Keratinocyte (primary cell): ENCODE measurements around the gene SPOP. TPM values are rescaled to one million over a fixed set of nuclear protein-coding genes. Genes with fewer than 3 reads are reported as not detected.
"Not testable (repeated sequence)": the region's sequence is repeated elsewhere in the genome, so short reads cannot be mapped to it uniquely, and the experiment has no call there.

Source experiments
- DNase-seq: peaks from one replicate; pipeline ENCODE4 v3.0.0-alpha.2; 2011; ENCODE audit warnings: low read depth, missing footprints, low spot score
- FAIRE-seq: peaks from 2 replicates; lab custom pipeline; 2011; peaks lifted over from hg19 to GRCh38; lab: Jason Lieb, UNC
- H2AFZ ChIP-seq: 2 replicates; pipeline ENCODE4 v1.6.0; 2012; ENCODE audit warnings: low read length, control low read depth, inconsistent platforms; ENCODE audit not compliant: control insufficient read depth
- H3K27ac ChIP-seq: 2 replicates; pipeline ENCODE4 v1.5.1; 2011; ENCODE audit warnings: low read length; ENCODE audit not compliant: control insufficient read depth, insufficient read depth
- H3K27me3 ChIP-seq: 3 replicates; pipeline ENCODE4 v1.6.0; 2011; ENCODE audit warnings: low read length; ENCODE audit not compliant: control insufficient read depth, insufficient read depth; ENCODE audit errors: extremely low read depth
- H3K36me3 ChIP-seq, 2 experiments: 2 replicates in 1 of 2; 3 replicates in 1 of 2; pipeline ENCODE4 v1.5.1; 2011; ENCODE audit warnings: low read length in 2 of 2, mild to moderate bottlenecking in 1 of 2; ENCODE audit not compliant: control insufficient read depth in 2 of 2, insufficient read depth in 2 of 2; ENCODE audit errors: extremely low read depth in 1 of 2
- H3K4me1 ChIP-seq: 3 replicates; pipeline ENCODE4 v1.5.1; 2011; ENCODE audit warnings: low read length; ENCODE audit not compliant: control insufficient read depth, insufficient read depth; ENCODE audit errors: extremely low read depth
- H3K4me2 ChIP-seq: 3 replicates; pipeline ENCODE4 v1.6.0; 2011; ENCODE audit warnings: low read depth, low read length; ENCODE audit not compliant: control insufficient read depth, insufficient read depth; ENCODE audit errors: extremely low read depth
- H3K4me3 ChIP-seq, 3 experiments: fragments of 200-600 bp in 1 of 3; sonication (generic) in 1 of 3; 2 replicates in 2 of 3; 3 replicates in 1 of 3; pipeline ENCODE4 v1.5.1; 2011 to 2016; ENCODE audit warnings: low read length in 3 of 3, mild to moderate bottlenecking in 3 of 3, control low read depth in 2 of 3, inconsistent platforms in 1 of 3, low read depth in 1 of 3, mixed read lengths in 1 of 3, mixed run types in 1 of 3, moderate library complexity in 1 of 3; ENCODE audit not compliant: control insufficient read depth in 2 of 3, insufficient read depth in 2 of 3; ENCODE audit errors: extremely low read depth in 1 of 3
- H3K79me2 ChIP-seq: 2 replicates; pipeline ENCODE4 v1.6.0; 2012; ENCODE audit warnings: low read length; ENCODE audit not compliant: control insufficient read depth, insufficient read depth
- H3K9ac ChIP-seq: 3 replicates; pipeline ENCODE4 v1.6.0; 2011; ENCODE audit warnings: low read length; ENCODE audit not compliant: control insufficient read depth, insufficient read depth; ENCODE audit errors: extremely low read depth
- H3K9me1 ChIP-seq: 3 replicates; pipeline ENCODE4 v1.6.0; 2011; ENCODE audit warnings: low read length; ENCODE audit not compliant: control insufficient read depth, insufficient read depth; ENCODE audit errors: extremely low read depth
- H3K9me3 ChIP-seq: 2 replicates; pipeline ENCODE4 v1.5.1; 2012; ENCODE audit warnings: low read depth, low read length; ENCODE audit not compliant: control insufficient read depth
- H4K20me1 ChIP-seq: 3 replicates; pipeline ENCODE4 v1.6.0; 2011; ENCODE audit warnings: low read length; ENCODE audit not compliant: control insufficient read depth, insufficient read depth; ENCODE audit errors: extremely low read depth
- EZH2 ChIP-seq: IDR thresholded peaks from one replicate; pipeline ENCODE4 v1.6.1; 2012; ENCODE audit warnings: inconsistent platforms, mild to moderate bottlenecking, low read length, moderate library complexity
- dilution Hi-C: fragments of 300-500 bp; cut with MboI; formaldehyde crosslinking; loops from one replicate; pipeline ENCODE4 v1.7.0; 2020; ENCODE audit warnings: low sequenced_read_pairs; ENCODE audit not compliant: extremely low pct_ligation_motif_present
- polyA plus RNA-seq, 5 experiments: library from polyadenylated mRNA; depleted of rRNA in 3 of 5; stranded (reverse) in 3 of 5; stranded (forward) in 1 of 5; unstranded in 1 of 5; fragments of >200 nt; gene quantifications; 1 replicate in 1 of 5; 2 replicates in 3 of 5; 3 replicates in 1 of 5; pipeline versions ENCODE4 v1.2.1 to v1.2.3, GENCODE V29; 2011 to 2012; ENCODE audit warnings: missing spikeins in 2 of 5, low read depth in 1 of 5, low replicate concordance in 1 of 5
- TF ChIP-seq, protein P1 (sequence below), 3 experiments: IDR thresholded peaks in 1 of 3; conservative IDR thresholded peaks in 1 of 3; optimal IDR thresholded peaks in 1 of 3; 2 replicates in 2 of 3; 3 replicates in 1 of 3; pipeline versions ENCODE3 to v1.5.1; 2011; ENCODE audit warnings: low read length in 3 of 3, mild to moderate bottlenecking in 3 of 3, moderate library complexity in 2 of 3, control low read depth in 1 of 3, inconsistent platforms in 1 of 3; ENCODE audit not compliant: insufficient read depth in 2 of 3; ENCODE audit errors: extremely low read depth in 1 of 3

SPOP gene
- polyA plus RNA-seq, 1 donor (not counting 4 experiments of a cell fraction or from before 2014, with no cell fraction given): 27.5 TPM

DNA sequence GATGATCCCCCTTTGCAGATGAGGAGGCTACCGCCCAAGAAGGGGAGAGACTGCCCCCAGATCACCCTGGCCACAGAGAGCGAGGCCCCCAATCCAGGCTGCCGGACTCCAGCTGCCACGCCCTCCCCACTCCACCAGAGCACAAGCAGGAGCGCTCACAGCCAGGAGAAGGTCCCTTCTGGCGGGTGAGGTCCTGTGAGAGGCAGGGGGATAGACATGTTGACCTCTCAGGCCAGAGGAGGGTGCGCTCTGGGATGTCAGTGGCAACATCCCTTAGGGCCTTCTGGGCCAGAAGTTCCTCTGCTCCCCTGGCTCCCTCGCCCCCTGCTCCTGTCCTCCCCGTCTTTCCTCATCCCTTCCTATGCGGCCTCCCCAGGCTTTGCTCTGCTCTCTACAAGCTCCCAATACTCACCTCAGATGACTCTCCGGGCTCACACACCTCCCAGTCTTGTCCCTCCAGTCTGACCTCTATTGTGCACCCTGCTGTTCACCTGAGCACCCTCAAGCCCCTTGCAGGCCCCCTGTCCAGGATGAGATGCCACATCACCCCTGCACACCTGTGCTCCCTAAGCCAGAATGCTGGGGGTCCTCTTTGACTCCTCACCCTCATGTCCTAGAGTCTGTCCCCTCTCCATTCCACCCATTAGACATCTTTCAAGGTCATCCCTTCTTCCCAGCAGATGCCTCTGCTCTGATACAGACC, 107.2 kb downstream of the SPOP start:
- peaks cover 35% of the 10 kb centered on the region for H3K27me3 ChIP-seq

DNA sequence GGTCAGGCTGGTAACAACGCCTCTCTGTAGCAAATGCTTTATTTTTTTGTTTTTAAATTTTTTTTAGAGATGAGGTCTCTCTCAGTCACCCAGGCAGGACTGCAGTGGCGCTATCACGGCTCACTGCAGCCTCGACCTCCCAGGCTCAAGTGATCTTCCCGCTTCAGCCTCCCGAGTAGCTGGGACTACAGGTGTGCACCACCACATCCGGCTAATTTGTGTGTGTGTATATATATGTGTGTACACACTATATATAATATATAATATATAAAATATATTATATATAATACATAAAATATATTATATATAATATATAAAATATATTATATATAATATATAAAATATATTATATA, 109.2 kb downstream of the SPOP start:
- H4K20me1 ChIP-seq, H3K36me3 ChIP-seq, H3K9me3 ChIP-seq, H3K4me3 ChIP-seq, H3K9ac ChIP-seq, H3K9me1 ChIP-seq, H3K4me1 ChIP-seq, H3K27ac ChIP-seq, DNase-seq, dilution Hi-C loops, FAIRE-seq, H2AFZ ChIP-seq, H3K79me2 ChIP-seq: not testable (repeated sequence)
- Histone ChIP-seq H3K27me3 (peaks cover 31% of the 10 kb centered on the region), H3K4me2 (peak overlapping the region; percentile 95)

More for the DNA sequence above, 107.2 kb downstream of the SPOP start:
- no peak overlapping the region for H2AFZ ChIP-seq
- H3K4me2 ChIP-seq: no peak overlapping the region
- H3K4me3 ChIP-seq: no peak overlapping the region
- dilution Hi-C loops: no loop called here
- H3K79me2 ChIP-seq: no peaks in the 10 kb centered on the region
- no peaks in the 10 kb centered on the region for H4K20me1 ChIP-seq
- H3K36me3 ChIP-seq: no peaks in the 10 kb centered on the region
- peaks cover 9% of the 10 kb centered on the region for H3K4me1 ChIP-seq
- no peak for TF ChIP-seq EZH2
- TF ChIP-seq, protein P1, sequence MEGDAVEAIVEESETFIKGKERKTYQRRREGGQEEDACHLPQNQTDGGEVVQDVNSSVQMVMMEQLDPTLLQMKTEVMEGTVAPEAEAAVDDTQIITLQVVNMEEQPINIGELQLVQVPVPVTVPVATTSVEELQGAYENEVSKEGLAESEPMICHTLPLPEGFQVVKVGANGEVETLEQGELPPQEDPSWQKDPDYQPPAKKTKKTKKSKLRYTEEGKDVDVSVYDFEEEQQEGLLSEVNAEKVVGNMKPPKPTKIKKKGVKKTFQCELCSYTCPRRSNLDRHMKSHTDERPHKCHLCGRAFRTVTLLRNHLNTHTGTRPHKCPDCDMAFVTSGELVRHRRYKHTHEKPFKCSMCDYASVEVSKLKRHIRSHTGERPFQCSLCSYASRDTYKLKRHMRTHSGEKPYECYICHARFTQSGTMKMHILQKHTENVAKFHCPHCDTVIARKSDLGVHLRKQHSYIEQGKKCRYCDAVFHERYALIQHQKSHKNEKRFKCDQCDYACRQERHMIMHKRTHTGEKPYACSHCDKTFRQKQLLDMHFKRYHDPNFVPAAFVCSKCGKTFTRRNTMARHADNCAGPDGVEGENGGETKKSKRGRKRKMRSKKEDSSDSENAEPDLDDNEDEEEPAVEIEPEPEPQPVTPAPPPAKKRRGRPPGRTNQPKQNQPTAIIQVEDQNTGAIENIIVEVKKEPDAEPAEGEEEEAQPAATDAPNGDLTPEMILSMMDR (optimal IDR thresholded peaks at IDR 0.05 in 1 of 3, IDR thresholded peaks at IDR 0.05 in 1 of 3, conservative IDR thresholded peaks at IDR 0.05 in 1 of 3; ENCODE audit: extremely low read depth in 1 of 3, insufficient read depth in 2 of 3, low read length in 3 of 3): no peak
- H3K9me1 ChIP-seq: no peaks in the 10 kb centered on the region
- no peak overlapping the region for H3K27ac ChIP-seq
- DNase-seq (no peak), FAIRE-seq (no peak)
- no peak overlapping the region for H3K9ac ChIP-seq
- no peaks in the 10 kb centered on the region for H3K9me3 ChIP-seq
